ENCODE measurements around the gene HBS1L.
"Not testable (repeated sequence)": the region's sequence is repeated elsewhere in the genome, so short reads cannot be mapped to it uniquely, and the experiment has no call there.

The HBS1L gene

GRCh38 chr6:135073756-135074393, 19.3 kb upstream of the HBS1L start:
- DNase-seq (ENCODE audit: low spot score): no peak

DNA sequence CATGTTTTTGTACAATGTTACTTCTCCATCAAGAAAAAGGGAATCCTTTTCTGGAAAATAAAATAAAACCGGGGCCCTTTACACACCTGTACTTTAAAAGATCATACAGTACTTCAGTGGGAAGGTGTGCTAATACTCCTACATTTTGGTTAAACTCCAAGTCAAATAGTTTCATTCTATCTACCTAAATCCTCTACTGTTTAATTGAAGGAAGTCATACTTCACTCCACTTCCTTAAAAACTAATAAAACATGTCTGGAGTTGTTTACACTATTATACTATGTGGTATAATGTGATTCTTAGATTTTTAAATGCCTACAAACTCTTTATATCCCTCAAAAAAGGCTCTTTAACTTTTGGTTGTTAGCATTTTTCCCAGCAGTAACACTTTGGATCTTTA, 18.6 kb upstream of the HBS1L start:
- DNase-seq (ENCODE audit: low spot score): no peak

DNA sequence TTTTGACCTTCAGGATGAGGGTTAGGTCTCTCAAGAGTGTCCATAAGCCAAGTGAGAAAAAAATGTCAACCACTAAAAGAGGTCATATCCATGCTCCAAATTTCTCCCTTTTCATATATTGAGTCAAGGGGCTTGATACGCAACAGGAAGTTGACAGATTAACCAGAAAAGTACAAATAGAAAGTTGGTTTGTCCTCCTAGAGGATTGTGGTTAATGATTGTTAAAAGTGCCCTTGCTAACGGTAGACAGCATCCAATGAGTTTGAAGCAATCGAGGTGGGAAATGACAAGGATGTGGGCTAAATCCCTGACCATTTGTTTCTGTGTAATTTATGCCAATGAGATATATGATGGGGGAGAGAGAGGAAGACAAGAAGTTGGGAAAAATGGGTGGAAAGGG, 18.1 kb upstream of the HBS1L start:
- DNase-seq (ENCODE audit: low spot score): no peak

DNA sequence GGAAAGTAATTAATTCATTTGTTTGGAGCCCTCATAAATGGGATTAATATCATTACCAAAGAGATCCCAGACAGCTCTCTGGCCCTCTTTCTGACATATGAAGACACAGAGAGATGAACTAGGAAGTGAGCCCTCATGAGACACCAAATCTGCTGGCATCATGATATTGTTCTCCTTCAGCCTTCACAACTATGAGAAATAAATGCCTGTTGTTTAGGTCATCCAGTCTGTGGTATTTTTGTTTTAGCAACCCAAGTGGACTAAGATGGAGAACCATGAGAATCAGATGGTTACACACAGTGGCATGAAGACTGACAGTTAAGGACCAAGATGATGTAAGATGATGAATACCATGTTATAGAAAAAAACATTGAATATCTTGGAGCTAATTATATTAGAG, 16.9 kb upstream of the HBS1L start:
- DNase-seq (ENCODE audit: low spot score): no peak

DNA sequence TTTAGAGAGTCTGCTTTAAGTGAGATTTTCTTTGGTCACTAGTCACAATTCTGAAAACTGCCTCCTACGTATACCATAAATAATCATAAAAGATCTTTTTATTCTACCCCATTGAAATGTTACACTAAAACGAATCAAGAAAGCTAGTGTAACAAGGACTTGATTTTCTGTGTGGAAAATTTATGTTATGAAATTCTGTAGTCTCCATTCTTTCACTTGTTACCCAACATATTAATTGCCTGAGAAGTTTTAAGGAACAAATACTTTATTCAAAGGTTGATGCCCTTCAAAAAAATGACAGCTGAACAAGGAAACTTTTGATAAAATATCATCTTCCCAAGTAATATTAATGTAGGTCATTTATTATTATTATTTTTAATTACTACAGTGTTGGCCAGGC, 13.3 kb upstream of the HBS1L start:
- DNase-seq (ENCODE audit: low spot score): no peak

DNA sequence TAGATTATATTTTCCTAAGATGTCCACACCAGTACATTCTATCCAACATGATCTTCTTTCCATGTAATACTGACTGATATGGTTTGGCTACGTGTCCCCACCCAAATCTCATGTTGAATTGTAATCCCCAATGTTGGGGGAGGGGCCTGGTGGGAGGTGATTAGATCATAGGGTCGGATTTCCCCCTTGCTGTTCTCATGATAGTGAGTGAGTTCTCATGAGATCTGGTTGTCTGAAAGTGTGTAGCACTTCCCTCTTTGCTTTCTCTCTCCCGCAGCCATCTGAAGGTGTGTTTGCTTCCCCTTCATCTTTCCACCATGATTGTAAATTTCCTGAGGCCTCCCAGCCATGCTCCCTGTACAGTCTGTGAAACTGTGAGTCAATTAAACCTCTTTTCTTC, 12.2 kb upstream of the HBS1L start:
- no peak for DNase-seq (ENCODE audit: low spot score)

DNA sequence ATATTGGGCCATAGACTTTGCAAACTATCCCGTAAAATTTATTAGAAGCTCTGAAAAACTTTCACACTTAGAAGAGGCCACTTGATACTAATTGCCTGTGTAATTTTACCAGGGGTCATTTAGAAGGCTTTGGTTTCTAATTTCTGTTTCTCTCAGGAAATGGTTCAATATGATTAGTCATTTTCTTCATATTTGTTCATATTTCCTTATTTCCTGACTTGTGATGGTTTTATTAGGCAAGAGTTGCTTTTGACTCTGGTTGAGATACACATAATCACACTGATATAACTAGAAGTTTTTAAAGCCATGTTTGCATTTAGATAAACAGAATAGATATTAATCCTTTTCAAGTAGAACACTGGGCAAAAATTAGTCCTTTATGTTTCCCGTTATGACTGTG, 11.8 kb upstream of the HBS1L start:
- no peak for DNase-seq (ENCODE audit: low spot score)

DNA sequence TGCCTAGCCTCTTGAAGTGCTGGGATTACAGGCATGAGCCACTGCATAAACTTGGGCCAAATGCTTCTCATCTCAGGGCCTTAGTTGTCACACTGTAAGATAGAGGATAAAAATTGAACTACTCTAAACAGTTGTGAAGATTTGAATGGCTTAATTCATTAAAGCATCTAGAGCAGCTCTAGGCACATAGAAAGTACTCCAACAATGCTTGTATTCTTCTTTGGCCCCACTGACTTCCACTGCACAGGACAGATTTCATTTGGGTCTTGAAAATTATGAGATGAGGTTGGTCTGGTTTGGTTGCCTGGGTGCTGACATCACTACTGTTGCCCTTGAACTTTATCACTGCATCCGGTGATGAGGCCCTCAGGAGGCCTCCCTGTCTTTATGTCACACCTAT, 10.0 kb upstream of the HBS1L start:
- DNase-seq (ENCODE audit: low spot score): no peak

GRCh38 chr6:135063926-135064325, 9.3 kb upstream of the HBS1L start:
- no peak for DNase-seq (ENCODE audit: low spot score)

- no peak for DNase-seq (ENCODE audit: low spot score)
Observed at GRCh38 chr6:135062735-135063134, 8.1 kb upstream of the HBS1L start.

DNA sequence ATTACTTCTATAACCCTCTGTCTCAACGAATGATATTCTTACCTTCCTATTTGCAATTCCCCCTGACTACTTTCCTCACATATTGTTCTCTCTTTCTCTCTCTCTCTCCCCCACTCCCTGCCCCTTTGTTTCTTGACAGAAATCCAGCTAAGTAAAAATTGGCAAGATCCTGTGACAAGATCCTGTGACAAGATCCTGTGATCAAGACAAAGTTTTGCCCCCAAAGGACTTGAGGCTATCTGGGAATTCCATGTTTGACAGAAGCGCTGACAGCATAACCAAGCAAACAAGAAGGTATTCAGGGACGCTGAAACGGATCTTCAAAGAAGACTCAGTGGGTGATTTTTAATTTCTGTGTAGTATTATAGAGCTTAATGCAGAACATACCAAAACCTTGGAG, 5.5 kb upstream of the HBS1L start:
- no peak for DNase-seq (ENCODE audit: low spot score)

DNA sequence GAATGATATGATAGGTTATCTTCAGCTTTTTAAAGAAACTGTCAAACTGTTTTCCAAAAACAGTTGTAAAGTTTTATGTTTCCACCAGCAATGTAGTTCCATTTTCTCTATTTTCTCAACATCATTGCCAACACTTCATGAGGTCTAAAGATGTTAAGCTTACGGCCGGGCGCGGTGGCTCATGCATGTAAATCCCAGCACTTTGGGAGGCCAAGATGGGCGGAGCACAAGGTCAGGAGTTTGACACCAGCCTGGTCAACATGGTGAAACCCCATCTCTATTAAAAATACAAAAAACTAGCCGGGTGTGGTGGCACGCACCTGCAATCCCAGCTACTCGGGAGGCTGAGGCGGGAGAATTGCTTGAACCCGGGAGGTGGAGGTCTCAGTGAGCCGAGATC, 3.7 kb upstream of the HBS1L start:
- DNase-seq (ENCODE audit: low spot score): not testable (repeated sequence)

GRCh38 chr6:135056632-135057031, 2.0 kb upstream of the HBS1L start:
- DNase-seq (ENCODE audit: low spot score): no peak

- no peak for DNase-seq (ENCODE audit: low spot score)
Observed at GRCh38 chr6:135054226-135054568, 425 bp downstream of the HBS1L start.

- no peak for DNase-seq (ENCODE audit: low spot score)
Observed at GRCh38 chr6:135053406-135053805, 1.2 kb downstream of the HBS1L start.

DNA sequence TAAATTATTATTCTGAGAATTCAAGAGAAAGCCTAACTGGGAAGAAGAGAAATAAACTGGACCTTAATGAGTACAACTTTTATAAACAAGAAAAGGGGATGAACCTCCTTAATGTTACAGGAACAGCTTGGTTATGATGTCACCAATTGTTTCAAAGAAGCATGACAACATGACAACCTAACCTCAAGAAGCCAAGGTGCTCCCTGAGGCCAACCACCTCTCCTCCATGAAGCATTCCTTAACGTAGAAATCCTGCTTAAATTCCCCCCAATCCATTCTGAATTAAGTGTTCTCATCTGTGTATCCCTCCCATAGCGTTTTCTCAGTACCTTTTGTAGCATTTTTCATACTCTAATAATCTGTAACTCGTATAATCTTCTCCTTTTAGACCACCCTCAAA, 1.7 kb downstream of the HBS1L start:
- DNase-seq (ENCODE audit: low spot score): no peak

DNA sequence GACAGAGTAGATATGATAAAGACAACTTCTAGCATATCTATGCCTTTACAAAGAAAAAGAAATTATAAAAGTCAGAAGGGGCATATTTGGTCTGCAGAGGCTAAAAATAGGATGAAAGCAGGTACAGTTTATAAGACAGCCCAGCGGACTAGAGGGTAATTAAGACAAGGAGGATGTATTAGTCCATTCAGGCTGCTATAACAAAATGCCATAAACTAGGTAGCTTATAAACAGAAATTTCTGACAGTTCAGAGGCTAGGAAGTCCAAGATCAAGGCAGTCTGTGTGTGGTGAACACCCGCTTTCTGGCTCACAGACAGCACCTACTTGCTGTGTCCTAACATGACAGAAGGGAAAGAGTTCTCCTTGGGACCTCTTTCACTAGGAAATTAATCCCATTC, 5.7 kb downstream of the HBS1L start:
- no peak for DNase-seq (ENCODE audit: low spot score)

DNA sequence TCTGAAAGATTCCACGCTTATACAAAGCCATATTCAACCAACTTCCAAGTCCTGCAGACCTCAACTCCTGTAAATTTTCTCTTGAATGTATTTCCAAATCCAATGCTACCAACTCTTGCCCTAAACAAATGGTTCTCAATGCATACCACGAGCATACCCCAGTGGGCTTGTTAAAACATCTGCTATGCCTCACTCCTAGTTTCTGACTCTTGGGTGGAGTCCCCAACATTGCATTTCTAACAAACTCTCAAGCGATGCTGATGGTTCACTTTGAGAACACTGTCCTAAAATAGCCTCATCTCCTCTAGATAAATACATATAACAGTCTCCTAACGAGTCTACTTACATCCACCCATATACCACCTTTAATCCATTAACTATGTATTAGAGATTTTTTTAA, 7.3 kb downstream of the HBS1L start:
- no peak for DNase-seq (ENCODE audit: low spot score)

DNA sequence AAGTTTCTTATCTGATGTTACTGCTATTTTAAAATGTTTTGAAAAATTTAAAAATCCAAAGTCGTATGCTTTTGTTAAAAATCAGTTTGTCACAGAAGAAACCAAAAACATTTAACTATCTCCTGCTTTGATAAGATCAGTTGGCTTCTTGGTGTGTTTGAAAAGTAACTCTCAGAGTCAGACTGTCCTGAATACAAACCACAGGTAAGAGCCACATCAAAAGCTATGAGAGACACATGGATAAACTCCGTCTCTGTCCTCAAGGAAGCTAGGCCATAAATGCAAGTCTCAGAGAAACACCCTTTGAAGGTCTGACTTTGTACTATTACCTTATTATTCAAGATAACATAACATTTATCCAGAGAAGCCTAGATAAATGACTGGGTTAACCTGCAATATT, 7.7 kb downstream of the HBS1L start:
- no peak for DNase-seq (ENCODE audit: low spot score)

DNA sequence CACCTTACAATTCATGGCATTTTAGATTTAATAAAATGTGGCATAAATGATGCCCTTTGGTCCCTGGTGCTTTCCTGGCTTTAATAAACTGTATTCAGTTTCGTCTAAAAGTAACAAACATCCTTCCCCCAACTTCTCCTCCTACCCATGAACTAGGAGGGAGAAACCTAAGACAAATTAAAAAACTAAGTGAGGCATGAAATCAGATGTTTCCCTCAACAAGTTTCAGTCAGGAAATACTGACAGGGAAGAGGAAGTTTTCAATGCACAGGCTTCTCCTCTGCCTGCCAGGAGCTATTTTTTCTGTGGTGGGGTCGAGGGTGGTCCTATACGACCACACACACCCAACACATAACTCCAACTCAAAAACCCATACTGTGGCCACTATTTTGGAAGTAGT, 10.0 kb downstream of the HBS1L start:
- no peak for DNase-seq (ENCODE audit: low spot score)

DNA sequence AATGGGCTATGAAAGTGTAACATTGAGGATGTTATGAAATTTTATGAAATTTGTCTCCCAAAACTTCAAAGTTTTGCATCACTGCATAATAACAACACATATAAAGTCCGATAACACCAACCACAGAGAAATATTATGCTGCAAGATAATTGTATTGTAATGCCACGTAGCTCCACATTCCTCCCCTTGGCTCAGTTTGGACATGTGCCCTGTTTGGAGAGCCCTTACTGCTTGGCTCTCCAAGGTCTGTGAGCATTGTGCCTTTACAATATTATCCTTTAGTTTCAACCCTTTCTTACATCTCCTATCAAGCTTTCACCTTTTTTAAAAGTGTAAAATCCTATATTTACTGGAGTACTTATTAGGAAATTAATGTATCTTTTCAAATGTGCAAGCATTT, 10.8 kb downstream of the HBS1L start:
- DNase-seq (ENCODE audit: low spot score): no peak

DNA sequence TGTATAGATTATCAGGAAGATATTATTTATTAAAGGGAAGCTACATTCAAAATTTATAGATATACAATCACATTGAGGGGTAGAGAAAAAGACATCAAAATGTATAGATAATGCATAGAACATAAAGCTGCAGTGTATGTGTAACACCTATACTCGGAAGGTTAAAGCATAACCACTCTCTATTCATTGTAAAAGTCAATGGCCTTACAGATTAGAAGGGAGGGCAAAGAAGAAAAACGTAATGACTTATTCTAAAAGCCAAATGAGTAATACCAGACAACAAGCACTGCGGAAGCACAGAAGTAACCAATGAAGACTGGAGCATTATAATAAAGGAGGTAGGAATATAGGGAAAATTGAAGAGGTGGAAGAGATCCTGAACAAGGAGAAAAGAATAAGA, 11.3 kb downstream of the HBS1L start:
- no peak for DNase-seq (ENCODE audit: low spot score)

DNA sequence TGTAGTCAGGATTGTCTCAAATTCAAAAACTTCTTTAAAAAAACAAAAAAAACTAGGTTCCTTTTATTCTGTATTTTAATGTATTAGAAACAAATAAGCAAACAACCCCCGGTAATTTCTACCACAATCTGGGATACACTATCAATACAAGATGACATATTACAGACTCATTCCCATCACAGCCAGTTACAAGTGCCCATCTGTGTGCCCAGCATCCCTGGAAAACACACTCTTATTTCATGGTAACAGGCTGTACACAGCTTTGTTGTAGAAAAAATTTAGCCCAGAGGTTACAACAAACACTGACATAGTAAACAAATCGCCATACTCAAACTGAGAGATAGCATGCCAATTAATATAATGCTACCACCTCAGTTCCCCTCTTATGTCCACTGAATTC, 16.3 kb downstream of the HBS1L start:
- DNase-seq (ENCODE audit: low spot score): no peak

GRCh38 chr6:135037541-135037940, 17.1 kb downstream of the HBS1L start:
- DNase-seq (ENCODE audit: low spot score): no peak

Measured in cerebellar cortex (tissue), 1 donor.